ENCODE data around the gene LECT2.
A peak's percentile ranks its signal among the peaks of the same experiment; 100 is the strongest.

LECT2 gene

GRCh38 chr5:135978212-135978631 lies 23.4 kb upstream of the LECT2 start:
- DNase-seq (ENCODE audit: low spot score) = no peak

- no peak for DNase-seq (ENCODE audit: low spot score)
Observed at GRCh38 chr5:135977375-135977928, 22.7 kb upstream of the LECT2 start.

DNA sequence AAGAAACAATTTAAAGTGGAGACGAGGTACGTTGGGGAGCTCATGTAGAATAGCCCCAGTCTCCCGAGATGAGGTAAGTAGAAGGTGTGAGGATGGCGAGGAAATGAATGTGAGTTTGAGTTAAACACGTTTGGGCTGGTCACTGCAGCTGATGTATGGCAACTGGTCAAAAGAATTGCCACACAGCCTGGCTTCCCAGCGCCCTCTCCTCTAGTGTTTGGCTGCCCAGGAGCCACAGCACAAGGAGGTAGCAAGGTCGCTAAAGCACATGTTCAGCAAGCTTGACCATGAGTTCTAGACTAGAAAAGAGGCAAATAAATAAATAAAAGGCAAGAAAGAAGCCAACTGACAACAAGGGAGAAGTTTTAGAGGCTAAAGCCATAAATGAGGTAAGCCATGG lies 21.4 kb upstream of the LECT2 start:
- no peak for DNase-seq (ENCODE audit: low spot score)

DNA sequence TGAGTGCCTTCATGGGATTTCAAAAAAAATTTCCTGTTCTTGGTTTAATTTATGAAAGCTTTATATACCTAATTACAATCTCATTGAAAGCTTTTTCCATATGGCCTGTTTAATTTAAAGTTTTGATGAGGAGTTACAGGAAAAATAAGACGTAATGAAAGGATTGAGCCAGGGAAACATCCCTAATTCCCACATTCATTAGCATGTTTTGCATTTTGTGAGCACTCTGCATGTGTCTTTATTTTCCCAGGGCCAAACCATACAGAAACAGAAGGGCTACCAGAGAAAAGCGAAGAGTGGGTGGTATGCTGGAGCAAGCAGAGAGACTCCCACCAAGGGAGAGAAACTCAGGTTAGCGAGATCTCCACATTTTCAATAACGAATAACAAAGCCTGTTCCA lies 20.3 kb upstream of the LECT2 start:
- DNase-seq (ENCODE audit: low spot score) = no peak

DNA sequence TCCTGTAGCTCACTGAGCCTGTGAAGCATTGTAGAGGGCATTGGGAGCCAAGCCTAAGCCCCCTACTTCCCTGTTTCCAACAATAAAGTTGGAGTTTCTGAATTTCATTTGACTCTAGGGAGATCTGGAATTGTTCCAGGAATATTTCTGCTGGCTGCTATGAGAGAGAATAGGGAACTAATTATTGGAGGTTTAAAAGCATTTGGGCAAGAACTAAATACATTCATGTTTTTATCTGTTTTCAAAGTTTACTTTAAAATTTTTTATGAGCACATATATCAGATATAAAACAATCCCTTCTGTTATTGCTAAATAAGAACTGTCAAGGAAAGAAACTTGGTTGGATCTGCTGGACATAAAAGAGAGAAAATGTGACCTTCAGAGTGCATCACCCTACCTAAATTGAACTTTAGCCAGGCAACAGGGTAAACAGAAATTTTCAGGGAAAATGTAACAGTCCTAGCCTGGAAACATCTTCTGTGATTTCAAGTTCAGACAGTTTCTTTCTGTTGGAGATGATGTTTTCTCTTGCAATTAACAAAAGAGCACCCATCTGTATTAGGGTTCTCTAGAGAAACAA lies 19.3 kb upstream of the LECT2 start:
- DNase-seq (ENCODE audit: low spot score) = no peak

DNA sequence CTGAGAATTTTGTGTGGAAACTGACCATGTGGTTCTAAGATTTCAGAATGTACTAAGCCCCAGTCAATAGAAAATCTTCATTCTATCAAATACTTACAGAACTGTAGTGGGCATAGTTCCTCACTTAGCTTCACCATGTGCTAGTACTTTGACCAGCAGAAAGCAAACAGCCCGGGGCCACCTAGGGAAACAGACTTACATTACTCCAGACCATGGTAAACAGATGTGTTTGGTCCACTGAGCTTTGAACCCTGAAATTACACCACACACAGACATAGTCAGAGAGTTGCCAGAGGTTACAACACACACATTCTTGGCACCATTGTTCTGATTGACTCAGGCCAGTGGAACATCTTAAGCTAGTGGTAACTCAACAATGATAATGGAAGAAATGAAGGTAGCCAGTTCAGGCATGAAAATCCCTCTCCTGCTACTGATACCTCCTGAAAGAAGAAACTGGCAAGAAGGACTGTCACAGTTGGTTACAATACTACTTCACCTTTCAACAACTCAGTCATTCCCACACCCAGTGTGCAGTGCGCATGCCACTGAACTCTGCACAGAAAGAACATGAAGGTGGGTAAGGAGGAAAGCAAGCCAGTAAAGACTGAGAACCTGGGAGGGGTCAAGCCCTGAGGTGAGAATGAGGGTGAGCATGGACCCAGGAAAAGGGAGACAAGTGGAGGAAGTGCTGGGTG lies 18.7 kb upstream of the LECT2 start:
- peak; percentile 67 for DNase-seq (ENCODE audit: low spot score)

- DNase-seq (ENCODE audit: low spot score) = no peak
Observed at GRCh38 chr5:135971701-135972100, 16.9 kb upstream of the LECT2 start.

GRCh38 chr5:135966790-135967189 lies 12.0 kb upstream of the LECT2 start:
- no peak for DNase-seq (ENCODE audit: low spot score)

- no peak for DNase-seq (ENCODE audit: low spot score)
Observed at GRCh38 chr5:135966165-135966564, 11.4 kb upstream of the LECT2 start.

- no peak for DNase-seq (ENCODE audit: low spot score)
Observed at GRCh38 chr5:135965504-135965903, 10.7 kb upstream of the LECT2 start.

GRCh38 chr5:135964670-135965320 lies 10.0 kb upstream of the LECT2 start:
- DNase-seq (ENCODE audit: low spot score) = no peak

- DNase-seq (ENCODE audit: low spot score) = no peak
Observed at GRCh38 chr5:135955525-135955924, 742 bp upstream of the LECT2 start.

DNA sequence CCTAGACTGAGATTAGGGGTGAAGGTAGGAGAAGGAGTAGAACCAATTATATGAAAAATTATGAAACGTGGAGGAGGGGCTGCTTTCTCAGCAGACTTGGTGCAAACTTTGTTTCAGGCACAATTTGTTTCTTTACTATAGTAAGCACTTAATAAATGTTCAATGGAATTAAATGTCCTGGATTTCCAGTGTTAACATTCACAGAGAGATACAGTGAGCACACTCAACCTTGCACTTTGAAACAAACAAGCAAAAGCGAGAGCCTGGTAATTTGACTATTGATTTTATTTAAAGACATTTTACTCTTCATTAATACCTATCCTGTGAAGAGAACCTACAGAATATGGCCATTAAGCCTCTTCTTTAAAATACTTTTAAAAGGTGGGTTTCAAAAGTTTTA lies 933 bp downstream of the LECT2 start:
- no peak for DNase-seq (ENCODE audit: low spot score)

- no peak for DNase-seq (ENCODE audit: low spot score)
Observed at GRCh38 chr5:135952683-135953082, 2.1 kb downstream of the LECT2 start.

GRCh38 chr5:135951807-135952206 lies 3.0 kb downstream of the LECT2 start:
- DNase-seq (ENCODE audit: low spot score) = no peak

GRCh38 chr5:135951257-135951656 lies 3.5 kb downstream of the LECT2 start:
- no peak for DNase-seq (ENCODE audit: low spot score)

GRCh38 chr5:135950611-135951010 lies 4.2 kb downstream of the LECT2 start:
- DNase-seq (ENCODE audit: low spot score) = no peak

DNA sequence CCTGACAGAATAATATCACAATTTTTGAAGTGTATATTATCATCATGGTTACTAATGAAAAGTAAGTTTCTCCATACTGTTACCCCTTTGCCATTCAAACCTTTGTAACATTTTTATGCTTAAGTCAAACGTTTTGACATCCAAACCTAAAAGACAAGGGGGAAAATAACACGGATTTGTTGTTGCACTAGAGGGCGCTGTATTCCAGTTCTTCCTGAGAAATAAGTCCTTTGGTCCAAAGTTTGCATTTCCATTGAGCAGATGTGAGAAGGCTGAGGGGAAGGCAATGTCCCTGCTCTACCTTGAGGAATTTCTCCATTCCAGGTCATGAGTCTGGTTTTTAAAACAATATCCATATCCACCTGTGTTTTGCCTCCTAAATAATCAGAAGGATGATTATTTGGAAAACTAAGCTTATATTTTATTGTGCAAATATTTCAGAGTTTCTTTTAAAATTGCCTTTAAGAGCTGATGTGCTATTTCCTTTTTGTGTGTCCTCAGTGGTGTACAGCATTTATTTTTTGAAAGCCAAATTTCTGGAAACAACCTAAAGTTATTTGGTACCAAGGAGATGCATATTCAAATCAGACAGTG lies 9.7 kb downstream of the LECT2 start:
- DNase-seq (ENCODE audit: low spot score) = peak; percentile 15

DNA sequence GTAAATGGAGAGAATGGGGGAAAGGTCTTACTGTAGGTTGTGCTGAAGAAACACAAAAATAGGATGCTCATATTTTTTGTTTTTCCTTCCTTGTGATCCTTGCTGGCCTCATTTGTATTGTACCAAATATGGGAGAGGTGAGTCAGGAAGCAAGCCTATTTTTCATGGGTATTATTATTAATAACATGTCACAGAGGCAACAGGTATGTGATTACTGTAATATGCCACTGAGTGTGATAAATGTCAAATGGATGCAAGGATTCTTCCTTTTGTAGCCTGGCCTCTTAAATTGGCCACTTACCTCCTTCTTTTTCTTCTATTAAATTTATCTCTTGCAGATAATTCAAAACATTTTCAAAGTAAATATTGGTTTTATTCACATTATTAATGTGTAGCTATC lies 10.2 kb downstream of the LECT2 start:
- no peak for DNase-seq (ENCODE audit: low spot score)

DNA sequence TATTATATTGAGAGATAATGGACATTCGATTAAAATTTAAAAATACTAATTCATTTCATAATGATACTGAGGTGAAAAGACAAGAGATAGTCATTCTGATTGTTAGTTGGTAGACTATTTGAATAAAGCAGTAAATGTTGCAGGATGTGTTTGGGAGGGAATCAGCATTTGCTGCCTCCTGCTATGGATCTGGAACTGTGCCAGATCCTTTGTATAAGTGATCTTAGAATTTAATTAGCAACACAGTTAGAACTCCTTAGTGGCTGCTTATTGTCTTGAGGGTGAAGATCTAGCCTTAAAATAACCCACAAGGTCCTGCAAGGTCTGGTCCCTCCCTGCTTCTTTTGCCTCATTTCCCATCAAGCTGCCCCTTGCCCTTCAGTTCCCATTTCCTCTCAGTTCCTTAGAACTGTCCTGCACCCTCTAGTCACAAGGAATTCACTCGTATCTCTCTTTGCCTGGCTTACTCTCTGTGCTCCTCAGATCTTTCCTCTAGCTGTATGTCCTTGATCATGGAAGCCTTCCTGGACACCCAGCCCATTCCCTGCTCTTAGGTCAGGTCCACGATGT lies 12.5 kb downstream of the LECT2 start:
- no peak for DNase-seq (ENCODE audit: low spot score)

- DNase-seq (ENCODE audit: low spot score) = no peak
Observed at GRCh38 chr5:135941711-135942110, 13.1 kb downstream of the LECT2 start.

- DNase-seq (ENCODE audit: low spot score) = no peak
Observed at GRCh38 chr5:135937245-135937911, 17.4 kb downstream of the LECT2 start.
